ENCODE measurements around the gene MVB12B. TPM values are rescaled to one million over a fixed set of nuclear protein-coding genes. Genes with fewer than 3 reads are reported as not detected.

Gene MVB12B
- total RNA-seq, 2 experiments from 2014 or later: 14.3 to 15.3 TPM

DNA sequence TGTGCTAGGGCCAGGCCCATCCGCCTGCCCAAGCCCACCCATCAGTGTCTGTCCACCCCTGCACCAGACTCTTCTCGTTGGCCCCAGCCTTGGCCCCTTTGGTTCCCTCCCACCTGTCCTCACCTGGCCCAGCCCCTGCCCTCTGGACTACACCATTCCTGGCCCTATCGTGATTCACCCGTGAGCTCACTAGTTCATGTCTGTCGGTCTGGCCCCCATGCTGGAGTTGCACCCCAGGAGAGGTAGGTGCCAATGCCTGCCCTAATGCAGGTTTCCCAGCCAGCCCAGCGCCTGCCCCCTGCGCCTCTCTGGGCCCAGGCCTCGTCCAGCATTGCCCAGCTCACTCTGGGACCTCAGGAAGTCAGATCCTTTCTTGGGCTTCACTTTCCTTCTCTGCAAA is 171.7 kb downstream of the MVB12B start:
- POLR2A ChIA-PET: no interaction called here
- no peaks in the 10 kb centered on the region for H3K36me3 ChIP-seq (ENCODE audit: insufficient read depth, low read length)
- no peak overlapping the region for H3K4me3 ChIP-seq (ENCODE audit: low read length)
- H3K9me3 ChIP-seq (ENCODE audit: control insufficient read depth in 1 of 2, insufficient read depth in 1 of 2, low read length in 2 of 2): no peaks in the 10 kb centered on the region
- TF ChIP-seq, protein P1, sequence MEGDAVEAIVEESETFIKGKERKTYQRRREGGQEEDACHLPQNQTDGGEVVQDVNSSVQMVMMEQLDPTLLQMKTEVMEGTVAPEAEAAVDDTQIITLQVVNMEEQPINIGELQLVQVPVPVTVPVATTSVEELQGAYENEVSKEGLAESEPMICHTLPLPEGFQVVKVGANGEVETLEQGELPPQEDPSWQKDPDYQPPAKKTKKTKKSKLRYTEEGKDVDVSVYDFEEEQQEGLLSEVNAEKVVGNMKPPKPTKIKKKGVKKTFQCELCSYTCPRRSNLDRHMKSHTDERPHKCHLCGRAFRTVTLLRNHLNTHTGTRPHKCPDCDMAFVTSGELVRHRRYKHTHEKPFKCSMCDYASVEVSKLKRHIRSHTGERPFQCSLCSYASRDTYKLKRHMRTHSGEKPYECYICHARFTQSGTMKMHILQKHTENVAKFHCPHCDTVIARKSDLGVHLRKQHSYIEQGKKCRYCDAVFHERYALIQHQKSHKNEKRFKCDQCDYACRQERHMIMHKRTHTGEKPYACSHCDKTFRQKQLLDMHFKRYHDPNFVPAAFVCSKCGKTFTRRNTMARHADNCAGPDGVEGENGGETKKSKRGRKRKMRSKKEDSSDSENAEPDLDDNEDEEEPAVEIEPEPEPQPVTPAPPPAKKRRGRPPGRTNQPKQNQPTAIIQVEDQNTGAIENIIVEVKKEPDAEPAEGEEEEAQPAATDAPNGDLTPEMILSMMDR (IDR thresholded peaks at IDR 0.05): no peak
- H3K9me3 Mint-ChIP-seq: no peaks in the 10 kb centered on the region
- H3K27me3 Mint-ChIP-seq: peaks cover 8% of the 10 kb centered on the region
- no peak for ATAC-seq (ENCODE audit: poor library complexity)
- intact Hi-C loops (cut with DNase I, micrococcal nuclease): loop anchor here in 1 of 2 experiments (5.0 to 10.0 kb wide), 2 partner anchors 284 to 354 kb away; no protein-coding TSS in a partner anchor
- H3K27ac ChIP-seq (ENCODE audit: low read depth in 1 of 2, low read length in 2 of 2): no peak overlapping the region
- peaks cover 26% of the 10 kb centered on the region for H3K4me1 ChIP-seq (ENCODE audit: insufficient read depth, low read length)
- no peaks in the 10 kb centered on the region for H3K36me3 Mint-ChIP-seq (ENCODE audit: low read depth)
- CTCF ChIA-PET: interaction anchor here (0.5 to 1.7 kb wide), 7 partner anchors 11 to 870 kb away, joined by 3 to 32 read pairs (median 5); no protein-coding TSS in a partner anchor
- peaks cover 12% of the 10 kb centered on the region for H3K4me1 Mint-ChIP-seq (ENCODE audit: low read depth)
- no peak overlapping the region for H3K27ac Mint-ChIP-seq
- DNase-seq: no peak
- H3K27me3 ChIP-seq (ENCODE audit: control insufficient read depth in 1 of 2, insufficient read depth in 2 of 2, low read length in 2 of 2): peaks cover 12 to 15% of the 10 kb centered on the region in 2 experiments
- no peak overlapping the region for H3K4me3 Mint-ChIP-seq

DNA sequence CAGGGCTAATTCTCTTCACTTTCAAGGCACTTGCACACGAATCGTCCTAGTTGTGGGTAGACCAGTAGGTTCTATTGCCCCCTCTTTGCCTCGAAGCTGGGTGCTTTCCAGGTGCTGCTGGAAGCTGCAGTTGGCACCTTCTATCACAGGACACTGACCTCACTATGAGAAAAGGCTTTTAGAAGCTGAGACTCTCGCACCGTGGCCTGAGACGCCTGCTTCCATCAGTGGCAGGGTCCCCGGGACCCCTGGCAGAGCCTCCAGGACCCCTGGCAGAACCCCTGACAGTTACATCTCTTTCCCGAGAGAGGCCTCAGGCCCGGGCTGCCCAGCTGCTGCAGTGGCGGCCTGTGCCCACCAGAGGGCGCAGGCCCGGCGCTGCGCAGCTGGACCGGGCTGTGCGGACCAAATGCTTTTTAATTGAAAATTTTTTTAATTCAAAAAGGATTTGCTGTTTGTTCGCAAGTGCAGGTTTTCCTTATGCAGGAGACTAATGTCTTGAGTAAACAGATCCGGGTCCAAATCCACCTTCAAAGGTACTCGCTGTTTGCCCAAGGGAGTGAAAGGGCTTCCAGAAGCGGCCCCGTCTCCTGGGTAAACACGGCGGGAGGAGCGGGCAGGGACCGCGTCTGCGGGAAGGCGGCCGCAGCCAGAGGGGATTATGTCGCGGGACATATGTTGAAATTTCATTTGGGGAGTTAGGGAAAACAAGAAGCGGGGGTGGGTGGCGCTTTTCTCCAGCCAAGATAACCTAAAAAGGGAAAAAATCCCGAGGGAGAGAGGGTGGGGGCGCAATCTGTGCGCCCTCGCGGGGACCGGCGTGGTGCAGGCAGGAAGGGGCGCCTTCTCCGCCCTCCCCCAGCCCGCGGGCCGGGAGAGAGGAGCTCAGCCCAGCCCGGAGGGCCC is 172.6 kb downstream of the MVB12B start:
- TF ChIP-seq, protein P1 (IDR thresholded peaks at IDR 0.05): peak; percentile 99
- H3K4me1 Mint-ChIP-seq (ENCODE audit: low read depth): peaks cover 12% of the 10 kb centered on the region
- H3K27ac Mint-ChIP-seq: no peak overlapping the region
- peaks cover 8% of the 10 kb centered on the region for H3K27me3 Mint-ChIP-seq
- H3K9me3 ChIP-seq (ENCODE audit: control insufficient read depth in 1 of 2, insufficient read depth in 1 of 2, low read length in 2 of 2): no peaks in the 10 kb centered on the region
- no peak overlapping the region for H3K4me3 Mint-ChIP-seq
- H3K27me3 ChIP-seq (ENCODE audit: control insufficient read depth in 1 of 2, insufficient read depth in 2 of 2, low read length in 2 of 2): peaks cover 12 to 15% of the 10 kb centered on the region in 2 experiments
- no peaks in the 10 kb centered on the region for H3K36me3 ChIP-seq (ENCODE audit: insufficient read depth, low read length)
- intact Hi-C loops (cut with DNase I, micrococcal nuclease): loop anchor here (1.0 to 10.0 kb wide), 3 partner anchors 59 to 354 kb away; no protein-coding TSS in a partner anchor
- CTCF ChIA-PET: interaction anchor here (0.5 to 1.7 kb wide), 18 partner anchors 9 to 869 kb away, joined by 3 to 32 read pairs (median 4); no protein-coding TSS in a partner anchor
- peak; percentile 79 for ATAC-seq (ENCODE audit: poor library complexity)
- no peaks in the 10 kb centered on the region for H3K9me3 Mint-ChIP-seq
- H3K4me1 ChIP-seq (ENCODE audit: insufficient read depth, low read length): peaks cover 26% of the 10 kb centered on the region
- no peak overlapping the region for H3K27ac ChIP-seq (ENCODE audit: low read depth in 1 of 2, low read length in 2 of 2)
- peak in 13 of 14 experiments; percentile 19 to 76 (median 41) for DNase-seq
- H3K36me3 Mint-ChIP-seq (ENCODE audit: low read depth): no peaks in the 10 kb centered on the region
- peak overlapping the region; percentile 35 for H3K4me3 ChIP-seq (ENCODE audit: low read length)
- POLR2A ChIA-PET: interaction anchor here (0.7 kb wide), 1 partner anchor 57 kb away, joined by 3 read pairs; no protein-coding TSS in a partner anchor

DNA sequence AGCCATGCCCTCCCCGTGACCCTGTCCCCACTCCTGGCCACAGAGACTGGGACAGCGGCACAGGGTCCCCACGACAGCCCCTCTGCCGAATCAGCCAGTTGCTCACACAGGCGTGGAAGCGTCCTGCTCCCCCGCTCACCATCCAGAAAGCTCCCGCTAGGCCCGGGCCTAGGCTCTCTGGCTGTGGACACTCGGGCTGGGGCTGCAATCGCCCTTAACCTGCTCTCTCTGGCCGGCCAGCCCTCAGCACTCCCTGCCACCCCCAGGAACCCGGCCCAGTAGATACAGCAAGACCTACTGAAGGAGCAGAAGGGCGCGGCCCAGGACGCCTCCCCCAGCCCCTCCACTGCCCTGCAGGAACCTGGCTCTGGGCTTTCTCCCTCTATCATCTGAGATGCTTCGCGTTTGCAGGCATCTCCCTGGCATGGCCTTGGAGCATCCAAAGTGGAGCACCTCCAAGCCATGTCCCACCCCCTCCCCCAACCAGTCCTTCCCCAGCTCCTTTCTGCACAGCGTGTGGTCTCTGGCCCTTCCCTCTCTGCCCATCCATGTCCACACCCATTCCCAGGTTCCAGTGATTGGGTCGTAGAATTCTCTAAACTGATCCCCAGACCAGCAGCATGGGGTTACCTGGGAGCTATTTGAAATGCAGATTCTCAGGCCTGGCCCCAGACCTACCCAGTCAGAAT is 173.4 kb downstream of the MVB12B start:
- DNase-seq (no peak), ATAC-seq (ENCODE audit: poor library complexity) (no peak)
- no peaks in the 10 kb centered on the region for H3K36me3 ChIP-seq (ENCODE audit: insufficient read depth, low read length)
- peaks cover 12% of the 10 kb centered on the region for H3K4me1 Mint-ChIP-seq (ENCODE audit: low read depth)
- H3K4me3 Mint-ChIP-seq: no peak overlapping the region
- no peaks in the 10 kb centered on the region for H3K9me3 ChIP-seq (ENCODE audit: control insufficient read depth in 1 of 2, insufficient read depth in 1 of 2, low read length in 2 of 2)
- ChIA-PET POLR2A (interaction anchor here (0.7 to 1.6 kb wide), 2 partner anchors 56 to 58 kb away, joined by 3 to 4 read pairs; no protein-coding TSS in a partner anchor), CTCF (interaction anchor here (1.0 to 2.2 kb wide), 6 partner anchors 8 to 58 kb away, joined by 3 to 20 read pairs (median 6); no protein-coding TSS in a partner anchor)
- no peaks in the 10 kb centered on the region for H3K36me3 Mint-ChIP-seq (ENCODE audit: low read depth)
- peaks cover 12 to 15% of the 10 kb centered on the region in 2 experiments for H3K27me3 ChIP-seq (ENCODE audit: control insufficient read depth in 1 of 2, insufficient read depth in 2 of 2, low read length in 2 of 2)
- peaks cover 8% of the 10 kb centered on the region for H3K27me3 Mint-ChIP-seq
- no peak overlapping the region for H3K27ac Mint-ChIP-seq
- no peaks in the 10 kb centered on the region for H3K9me3 Mint-ChIP-seq
- intact Hi-C loops (cut with DNase I, micrococcal nuclease): loop anchor here (1.0 to 10.0 kb wide), 3 partner anchors 58 to 355 kb away; no protein-coding TSS in a partner anchor
- peaks cover 26% of the 10 kb centered on the region for H3K4me1 ChIP-seq (ENCODE audit: insufficient read depth, low read length)
- no peak overlapping the region for H3K4me3 ChIP-seq (ENCODE audit: low read length)
- TF ChIP-seq, protein P1 (IDR thresholded peaks at IDR 0.05): no peak
- no peak overlapping the region for H3K27ac ChIP-seq (ENCODE audit: low read depth in 1 of 2, low read length in 2 of 2)

All from CD4-positive, alpha-beta T cell (primary cell).